ENCODE measurements around the gene ECT2L.

Gene ECT2L

GRCh38 chr6:138862456-138862855 lies 66.6 kb downstream of the ECT2L start:
- no peak for DNase-seq (ENCODE audit: low spot score)

GRCh38 chr6:138863321-138863720 lies 67.4 kb downstream of the ECT2L start:
- DNase-seq (ENCODE audit: low spot score): no peak

- no peak for DNase-seq (ENCODE audit: low spot score)
These were observed 68.5 kb downstream of the ECT2L start for GRCh38 chr6:138864343-138864890.

- DNase-seq (ENCODE audit: low spot score): no peak
These were observed 69.7 kb downstream of the ECT2L start for GRCh38 chr6:138865480-138866109.

- no peak for DNase-seq (ENCODE audit: low spot score)
These were observed 72.3 kb downstream of the ECT2L start for GRCh38 chr6:138868181-138868580.

- DNase-seq (ENCODE audit: low spot score): no peak
These were observed 73.5 kb downstream of the ECT2L start for GRCh38 chr6:138869398-138869797.

GRCh38 chr6:138873191-138873590 lies 77.3 kb downstream of the ECT2L start:
- DNase-seq (ENCODE audit: low spot score): no peak

- DNase-seq (ENCODE audit: low spot score): no peak
These were observed 86.6 kb downstream of the ECT2L start for GRCh38 chr6:138882369-138883017.

GRCh38 chr6:138885156-138885819 lies 89.4 kb downstream of the ECT2L start:
- DNase-seq (ENCODE audit: low spot score): no peak

GRCh38 chr6:138891255-138891986 lies 95.5 kb downstream of the ECT2L start:
- no peak for DNase-seq (ENCODE audit: low spot score)

- no peak for DNase-seq (ENCODE audit: low spot score)
These were observed 100.3 kb downstream of the ECT2L start for GRCh38 chr6:138896104-138896756.

- no peak for DNase-seq (ENCODE audit: low spot score)
These were observed 101.1 kb downstream of the ECT2L start for GRCh38 chr6:138897031-138897430.

GRCh38 chr6:138907167-138907566 lies 111.3 kb downstream of the ECT2L start:
- no peak for DNase-seq (ENCODE audit: low spot score)

GRCh38 chr6:138909511-138909910 lies 113.6 kb downstream of the ECT2L start:
- DNase-seq (ENCODE audit: low spot score): no peak

GRCh38 chr6:138909975-138910374 lies 114.1 kb downstream of the ECT2L start:
- DNase-seq (ENCODE audit: low spot score): no peak

GRCh38 chr6:138912308-138912707 lies 116.4 kb downstream of the ECT2L start:
- no peak for DNase-seq (ENCODE audit: low spot score)

- DNase-seq (ENCODE audit: low spot score): no peak
These were observed 118.8 kb downstream of the ECT2L start for GRCh38 chr6:138914701-138915100.

GRCh38 chr6:138920906-138921305 lies 125.0 kb downstream of the ECT2L start:
- no peak for DNase-seq (ENCODE audit: low spot score)

GRCh38 chr6:138923561-138923960 lies 127.7 kb downstream of the ECT2L start:
- no peak for DNase-seq (ENCODE audit: low spot score)

GRCh38 chr6:138925806-138926205 lies 129.9 kb downstream of the ECT2L start:
- no peak for DNase-seq (ENCODE audit: low spot score)

- no peak for DNase-seq (ENCODE audit: low spot score)
These were observed 130.7 kb downstream of the ECT2L start for GRCh38 chr6:138926579-138926978.

GRCh38 chr6:138931660-138932059 lies 135.8 kb downstream of the ECT2L start:
- DNase-seq (ENCODE audit: low spot score): no peak

Measured in CD4-positive, alpha-beta T cell treated with Interleukin-2 at 100 ng/mL for 4 hours (primary cell).